CD4-positive, alpha-beta memory T cell (primary cell): ENCODE measurements around the gene PLK1. TPM values are rescaled to one million over a fixed set of nuclear protein-coding genes. Genes with fewer than 3 reads are reported as not detected.

Experiments
- CTCF ChIA-PET: fragments of 350-600 bp; sonication (Branson Sonifier 250); formaldehyde crosslinking; loops from one replicate; lab custom pipeline; 2021; ENCODE audit warnings: inconsistent platforms; ENCODE audit not compliant: partially characterized antibody; lab: Charles Lee
- POLR2A ChIA-PET: fragments of 350-600 bp; sonication (Branson Sonifier 250); formaldehyde crosslinking; loops from one replicate; lab custom pipeline; 2021; ENCODE audit not compliant: partially characterized antibody; lab: Charles Lee
- DNase-seq, 5 donors: peaks; one replicate each; pipeline versions ENCODE4 v3.0.0 to v3.0.0-alpha.2; 2020 to 2022; ENCODE audit warnings: mixed read lengths in 1 of 5
- H3K27ac ChIP-seq: one replicate; pipeline ENCODE4 v1.7.0; 2013; ENCODE audit warnings: low read depth, low read length
- H3K27me3 ChIP-seq: 2 replicates; pipeline ENCODE4 v1.7.0; 2013; ENCODE audit warnings: mild to moderate bottlenecking, low read length, moderate library complexity; ENCODE audit not compliant: insufficient read depth
- H3K36me3 ChIP-seq: 2 replicates; pipeline ENCODE4 v1.7.0; 2013; ENCODE audit warnings: mild to moderate bottlenecking, low read length, moderate library complexity; ENCODE audit not compliant: insufficient read depth
- H3K4me1 ChIP-seq: 2 replicates; pipeline ENCODE4 v1.7.0; 2013; ENCODE audit warnings: mild to moderate bottlenecking, low read length, moderate library complexity; ENCODE audit not compliant: insufficient read depth
- H3K4me3 ChIP-seq, 2 donors: one replicate each; pipeline ENCODE4 v1.7.0; 2013; ENCODE audit warnings: low read length in 2 of 2, mild to moderate bottlenecking in 1 of 2
- H3K9me3 ChIP-seq, 2 donors: one replicate each; pipeline ENCODE4 v1.7.0; 2013; ENCODE audit warnings: low read length in 2 of 2, control low read depth in 1 of 2; ENCODE audit not compliant: control insufficient read depth in 1 of 2
- H3K27ac Mint-ChIP-seq, 7 donors: one replicate each; pipeline ENCODE4 v1.8.0; 2020 to 2021; ENCODE audit warnings: mixed read lengths in 7 of 7, mild to moderate bottlenecking in 6 of 7, inconsistent platforms in 3 of 7, moderate library complexity in 3 of 7
- H3K27me3 Mint-ChIP-seq, 2 donors: one replicate each; pipeline ENCODE4 v1.8.0; 2020 to 2021; ENCODE audit warnings: mixed read lengths in 2 of 2
- H3K36me3 Mint-ChIP-seq, 2 donors: one replicate each; pipeline ENCODE4 v1.8.0; 2020 to 2021; ENCODE audit warnings: mixed read lengths in 2 of 2, inconsistent platforms in 1 of 2, mild to moderate bottlenecking in 1 of 2
- H3K4me1 Mint-ChIP-seq, 4 donors: one replicate each; pipeline ENCODE4 v1.8.0; 2020 to 2021; ENCODE audit warnings: mixed read lengths in 4 of 4, mild to moderate bottlenecking in 1 of 4
- H3K4me3 Mint-ChIP-seq, 8 donors: one replicate each; pipeline ENCODE4 v1.8.0; 2020 to 2021; ENCODE audit warnings: mixed read lengths in 8 of 8, mild to moderate bottlenecking in 7 of 8, moderate library complexity in 6 of 8, inconsistent platforms in 3 of 8
- H3K9me3 Mint-ChIP-seq, 8 donors: one replicate each; pipeline ENCODE4 v1.8.0; 2020 to 2021; ENCODE audit warnings: mixed read lengths in 8 of 8, mild to moderate bottlenecking in 5 of 8, inconsistent platforms in 3 of 8, moderate library complexity in 1 of 8
- intact Hi-C: fragments of 100-400 bp; cut with micrococcal nuclease; formaldehyde crosslinking; loops from one replicate; pipeline ENCODE4 v1.15.1; 2023
- polyA plus RNA-seq, 2 donors: library from polyadenylated mRNA; unstranded; fragments of 300-500 nt; fragmentation: Illumina TruSeq; gene quantifications; one replicate each; pipeline ENCODE4 v1.2.3, GENCODE V29; 2021
- total RNA-seq, 2 experiments: library from RNA; stranded (reverse); gene quantifications; one replicate each; pipeline ENCODE4 v1.2.3, GENCODE V29; 2021

Gene PLK1
- total and polyA plus RNA-seq, 4 experiments from 2014 or later, result 0.18 to 3.5 (median 3.0) TPM; not detected in 1

DNA sequence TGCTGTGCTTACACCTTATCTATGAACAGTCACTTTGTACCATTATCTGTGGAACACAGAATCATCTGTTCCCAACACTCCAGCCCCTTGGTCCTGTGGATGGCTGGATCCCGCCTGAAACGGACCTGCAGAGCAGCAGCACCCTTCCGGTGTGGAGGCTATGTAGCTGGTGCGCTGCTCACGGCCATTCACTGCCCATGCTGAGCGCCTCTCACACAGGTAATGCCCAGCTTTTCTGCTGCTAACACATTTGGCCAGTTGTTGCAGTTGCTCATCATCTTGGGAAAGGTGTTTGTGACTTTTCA is 11.4 kb upstream of the PLK1 start:
- Histone ChIP-seq H3K4me3 (no peak overlapping the region), H3K36me3 (peaks cover 62% of the 10 kb centered on the region), H3K27me3 (no peaks in the 10 kb centered on the region), H3K9me3 (no peaks in the 10 kb centered on the region), H3K4me1 (no peaks in the 10 kb centered on the region), H3K27ac (no peak overlapping the region)
- H3K4me1 Mint-ChIP-seq, result peaks cover 0 to 10% (median 0%) of the 10 kb centered on the region in 4 donors
- DNase-seq, result no peak
- ChIA-PET CTCF (interaction anchor here (0.9 kb wide), 1 partner anchor 10 kb away, joined by 5 read pairs; no protein-coding TSS in a partner anchor), POLR2A (no interaction called here)
- intact Hi-C loops, result no loop called here
- no peak overlapping the region for H3K27ac Mint-ChIP-seq
- H3K27me3 Mint-ChIP-seq, result no peaks in the 10 kb centered on the region
- H3K9me3 Mint-ChIP-seq, result no peaks in the 10 kb centered on the region
- H3K36me3 Mint-ChIP-seq, result peaks cover 85 to 86% of the 10 kb centered on the region in 2 donors
- no peak overlapping the region for H3K4me3 Mint-ChIP-seq

DNA sequence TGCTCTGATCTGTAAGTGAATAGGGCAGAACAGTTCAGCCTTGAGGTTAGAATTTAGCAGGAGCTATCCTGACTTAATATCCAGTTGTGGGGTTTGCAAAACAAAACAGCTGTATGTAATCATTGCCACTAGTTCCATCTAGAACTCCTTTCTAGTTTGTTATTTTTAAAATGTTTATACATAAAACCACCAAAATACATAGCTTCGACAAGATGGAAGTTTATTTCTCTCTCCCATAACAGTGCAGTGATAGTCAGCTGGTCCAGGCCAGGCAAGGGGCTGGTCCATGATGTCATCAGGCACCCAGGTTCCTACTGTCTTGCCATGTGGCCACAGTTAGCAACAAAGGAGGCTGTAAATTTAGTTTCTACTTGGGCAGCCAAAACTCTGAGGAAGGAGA is 10.5 kb upstream of the PLK1 start:
- Histone ChIP-seq H3K4me1 (no peaks in the 10 kb centered on the region), H3K4me3 (no peak overlapping the region), H3K27ac (no peak overlapping the region), H3K27me3 (no peaks in the 10 kb centered on the region), H3K9me3 (no peaks in the 10 kb centered on the region), H3K36me3 (peaks cover 53% of the 10 kb centered on the region)
- Mint-ChIP-seq H3K27ac (peak overlapping the region in 1 of 7 donors; percentile 29), H3K36me3 (peaks cover 77 to 78% of the 10 kb centered on the region in 2 donors), H3K4me3 (no peak overlapping the region), H3K9me3 (no peaks in the 10 kb centered on the region), H3K27me3 (no peaks in the 10 kb centered on the region), H3K4me1 (peaks cover 0 to 10% (median 0%) of the 10 kb centered on the region in 4 donors)
- intact Hi-C loops, result no loop called here
- ChIA-PET POLR2A (no interaction called here), CTCF (interaction anchor here (0.8 kb wide), 2 partner anchors 10 to 17 kb away, joined by 3 read pairs; no protein-coding TSS in a partner anchor)
- DNase-seq, result no peak

DNA sequence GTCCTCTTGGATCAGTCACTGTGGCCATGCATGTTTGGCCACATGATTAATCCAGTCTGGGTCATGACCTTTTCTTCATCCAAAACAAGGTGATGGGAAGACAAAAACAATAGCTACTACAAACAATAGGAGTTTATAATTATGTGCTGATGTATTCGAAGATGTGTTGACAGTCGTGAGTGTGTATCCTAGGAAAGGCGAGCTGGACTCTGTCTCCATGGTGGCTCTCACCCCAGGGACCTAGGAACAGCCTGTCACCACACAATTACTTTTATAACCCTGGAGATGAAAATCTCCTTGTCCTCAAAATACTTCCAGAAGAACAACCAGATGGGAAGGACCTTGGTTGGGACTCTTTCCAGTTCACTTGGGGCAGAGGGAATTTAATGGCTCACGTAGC is 9.8 kb upstream of the PLK1 start:
- Mint-ChIP-seq H3K27ac (no peak overlapping the region), H3K4me1 (peaks cover 0 to 10% (median 0%) of the 10 kb centered on the region in 4 donors), H3K27me3 (no peaks in the 10 kb centered on the region), H3K36me3 (peaks cover 73 to 74% of the 10 kb centered on the region in 2 donors), H3K4me3 (no peak overlapping the region), H3K9me3 (no peaks in the 10 kb centered on the region)
- ChIA-PET CTCF (interaction anchor here (0.8 kb wide), 1 partner anchor 9 kb away, joined by 3 read pairs; no protein-coding TSS in a partner anchor), POLR2A (no interaction called here)
- no peaks in the 10 kb centered on the region for H3K9me3 ChIP-seq
- no peaks in the 10 kb centered on the region for H3K4me1 ChIP-seq
- no peaks in the 10 kb centered on the region for H3K27me3 ChIP-seq
- peaks cover 50% of the 10 kb centered on the region for H3K36me3 ChIP-seq
- H3K4me3 ChIP-seq, result no peak overlapping the region
- H3K27ac ChIP-seq, result no peak overlapping the region
- intact Hi-C loops, result no loop called here
- no peak for DNase-seq

DNA sequence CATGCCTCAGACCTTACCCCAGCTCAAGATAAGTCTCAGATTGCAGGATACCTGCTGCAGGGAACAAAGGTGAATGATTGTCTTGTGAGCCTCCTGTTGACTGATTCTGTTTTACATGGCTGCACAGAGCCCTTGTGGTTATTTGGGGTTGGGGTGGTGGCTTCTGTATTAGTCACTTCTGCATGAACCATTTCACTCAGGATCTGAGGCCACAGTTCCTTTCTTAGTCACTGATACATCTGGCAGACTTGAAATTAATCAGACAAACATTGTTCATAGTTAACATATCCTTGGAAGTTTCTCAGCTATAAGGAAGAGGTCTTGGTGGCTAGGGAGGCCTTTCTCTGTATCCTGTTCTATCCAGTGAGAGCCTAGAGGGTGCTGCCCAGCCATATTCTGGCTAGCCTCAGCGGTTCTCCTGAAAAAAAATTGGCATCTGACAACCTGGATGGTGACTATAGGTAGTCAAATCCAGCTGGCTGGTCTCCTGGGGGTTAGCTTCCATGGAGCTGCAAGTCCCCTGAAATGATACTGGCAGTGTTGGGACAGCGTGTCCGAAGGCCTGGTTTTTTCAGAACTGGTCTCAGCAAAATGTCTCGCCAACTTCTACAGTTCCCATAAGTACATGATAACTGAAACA is 8.4 kb upstream of the PLK1 start:
- no peaks in the 10 kb centered on the region for H3K4me1 ChIP-seq
- H3K36me3 Mint-ChIP-seq, result peaks cover 59 to 60% of the 10 kb centered on the region in 2 donors
- peaks cover 0 to 10% (median 0%) of the 10 kb centered on the region in 4 donors for H3K4me1 Mint-ChIP-seq
- H3K36me3 ChIP-seq, result peaks cover 38% of the 10 kb centered on the region
- no peak overlapping the region for H3K4me3 Mint-ChIP-seq
- intact Hi-C loops, result no loop called here
- no peak overlapping the region for H3K4me3 ChIP-seq
- ChIA-PET POLR2A (no interaction called here), CTCF (no interaction called here)
- no peaks in the 10 kb centered on the region for H3K9me3 Mint-ChIP-seq
- no peak for DNase-seq
- H3K27ac ChIP-seq, result no peak overlapping the region
- H3K27me3 Mint-ChIP-seq, result no peaks in the 10 kb centered on the region
- no peaks in the 10 kb centered on the region for H3K27me3 ChIP-seq
- no peaks in the 10 kb centered on the region for H3K9me3 ChIP-seq
- H3K27ac Mint-ChIP-seq, result peak overlapping the region in 3 of 7 donors; percentile 1 to 58 (median 36)

DNA sequence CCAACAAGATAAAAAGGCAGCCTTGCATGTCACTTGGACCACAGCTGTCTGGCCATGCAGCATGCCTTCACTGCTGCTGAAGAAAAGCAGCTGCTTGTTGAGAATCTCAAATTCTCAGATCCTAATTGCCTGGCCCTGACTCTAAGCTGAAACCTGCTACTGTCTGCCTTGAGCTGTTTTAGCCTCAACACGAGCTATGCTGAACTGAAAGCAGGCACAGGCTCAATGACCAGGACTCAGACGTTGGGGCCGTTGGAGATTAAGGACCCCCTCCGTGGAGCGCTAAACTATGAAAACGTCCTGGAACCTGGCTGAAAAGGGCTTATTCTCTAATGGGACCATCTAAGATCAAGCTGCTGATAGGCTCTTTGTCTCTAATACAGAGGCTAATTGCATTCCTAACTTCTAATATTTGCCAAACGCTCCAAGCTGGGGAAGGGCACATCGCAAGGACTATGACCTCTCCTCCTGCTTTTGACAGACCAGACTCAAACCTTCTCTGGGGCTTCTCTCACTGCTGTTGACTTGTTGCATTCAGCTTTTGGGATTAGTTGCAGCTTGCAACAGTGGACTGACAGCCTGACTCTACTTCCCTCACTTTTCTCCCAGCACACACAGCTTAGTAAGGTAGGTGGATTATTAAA is 4.6 kb upstream of the PLK1 start:
- Mint-ChIP-seq H3K36me3 (peaks cover 22% of the 10 kb centered on the region in 2 donors), H3K4me3 (no peak overlapping the region), H3K27ac (no peak overlapping the region), H3K27me3 (no peaks in the 10 kb centered on the region), H3K4me1 (peaks cover 3 to 27% (median 12%) of the 10 kb centered on the region in 4 donors), H3K9me3 (no peaks in the 10 kb centered on the region)
- H3K27me3 ChIP-seq, result no peaks in the 10 kb centered on the region
- CTCF ChIA-PET, result no interaction called here
- POLR2A ChIA-PET, result no interaction called here
- no peak overlapping the region for H3K27ac ChIP-seq
- intact Hi-C loops, result no loop called here
- H3K9me3 ChIP-seq, result no peaks in the 10 kb centered on the region
- H3K4me3 ChIP-seq, result no peak overlapping the region
- no peak for DNase-seq
- H3K4me1 ChIP-seq, result peaks cover 7% of the 10 kb centered on the region
- peaks cover 2% of the 10 kb centered on the region for H3K36me3 ChIP-seq

DNA sequence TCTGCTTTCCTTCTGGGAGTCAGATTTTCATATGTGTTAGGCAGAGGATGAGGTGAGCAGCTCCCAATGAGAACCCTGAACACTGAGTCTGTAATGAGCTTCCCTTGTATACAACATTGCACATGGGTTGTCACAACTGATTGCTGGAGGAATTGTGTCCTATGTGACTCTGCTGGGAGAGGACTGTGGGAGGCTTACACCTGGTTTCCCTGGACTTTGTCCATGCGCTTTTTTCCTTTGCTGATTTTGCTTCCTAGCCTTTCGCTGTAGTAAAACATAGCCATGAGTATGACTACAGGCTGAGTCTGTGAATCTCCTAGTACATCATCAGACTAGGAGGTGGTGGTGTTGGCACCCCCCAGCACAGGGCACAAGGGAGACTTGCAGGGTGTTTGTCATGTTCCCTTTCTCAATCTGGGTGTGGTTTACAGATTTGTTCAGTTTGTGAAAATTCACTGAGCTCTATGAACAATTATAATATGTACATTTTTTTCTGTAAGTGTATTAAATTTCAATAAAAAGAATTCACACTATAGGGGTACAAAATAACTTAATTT is 1.7 kb upstream of the PLK1 start:
- intact Hi-C loops, result loop anchor here (5.0 kb wide), 1 partner anchor 825 kb away; no protein-coding TSS in a partner anchor
- ChIA-PET CTCF (interaction anchor here (1.0 to 1.7 kb wide), 5 partner anchors 9 to 80 kb away, joined by 3 to 6 read pairs (median 5); no protein-coding TSS in a partner anchor), POLR2A (no interaction called here)
- Mint-ChIP-seq H3K9me3 (peaks cover 0 to 2% (median 0%) of the 10 kb centered on the region in 8 donors), H3K4me3 (peak overlapping the region in 5 of 8 donors; percentile 29 to 89 (median 84)), H3K27me3 (no peaks in the 10 kb centered on the region), H3K4me1 (peaks cover 7 to 28% (median 20%) of the 10 kb centered on the region in 4 donors), H3K27ac (peak overlapping the region in 3 of 7 donors; percentile 26 to 70 (median 65)), H3K36me3 (peaks cover 4 to 10% of the 10 kb centered on the region in 2 donors)
- Histone ChIP-seq H3K4me1 (peaks cover 17% of the 10 kb centered on the region), H3K27ac (no peak overlapping the region), H3K9me3 (no peaks in the 10 kb centered on the region), H3K36me3 (no peaks in the 10 kb centered on the region), H3K27me3 (no peaks in the 10 kb centered on the region), H3K4me3 (no peak overlapping the region)
- no peak for DNase-seq
